Measurements from ENCODE around the gene SLC17A8.

GRCh38 chr12:100376161-100376560 is 19.3 kb downstream of the SLC17A8 start:
- no peak for TF ChIP-seq CTCF (conservative IDR thresholded peaks at IDR 0.05)
- TF ChIP-seq EZH2 (IDR thresholded peaks at IDR 0.05; ENCODE audit: low read depth): no peak

Measured in PC-9 (cell line).